GM12878 (cell line): ENCODE measurements around the gene CDH5. TPM values are rescaled to one million over a fixed set of nuclear protein-coding genes. Genes with fewer than 3 reads are reported as not detected.

Experiments
- ATAC-seq: fragments of 200-7000 bp; cut with Tn5 transposase; 3 replicates; pipeline ENCODE4 v1.9.1; 2020; ENCODE audit warnings: mild to moderate bottlenecking, moderate library complexity
- BruUV-seq: library from RNA; stranded (reverse); fragments of 400-500 nt; replicated peaks from 2 replicates; lab custom pipeline; 2021; lab: Mats Ljungman, UMichigan
- CTCF ChIA-PET: fragments of 300-600 bp; sonication (Branson Sonifier 250); formaldehyde crosslinking; extraction: SDS; loops from one replicate; lab custom pipeline; 2021; ENCODE audit warnings: inconsistent platforms; lab: Yijun Ruan, JAX
- POLR2A ChIA-PET: fragments of 350-600 bp; formaldehyde crosslinking; extraction: SDS; loops from one replicate; lab custom pipeline; 2021; ENCODE audit warnings: inconsistent platforms; lab: Charles Lee
- RAD21 ChIA-PET: fragments of 300-600 bp; sonication (Branson Sonifier 250); formaldehyde crosslinking; loops from one replicate; lab custom pipeline; 2023; ENCODE audit warnings: antibody characterized with exemption; ENCODE audit not compliant: unreplicated experiment; lab: Charles Lee
- SMC1A ChIA-PET: fragments of 300-600 bp; sonication (Branson Sonifier 250); formaldehyde crosslinking; loops from one replicate; lab custom pipeline; 2023; ENCODE audit not compliant: unreplicated experiment, uncharacterized antibody; lab: Charles Lee
- DNase-seq: peaks from one replicate; pipeline ENCODE4 v3.0.0-alpha.2; 2011; ENCODE audit warnings: low read depth, low spot score
- FAIRE-seq: peaks from 3 replicates; lab custom pipeline; 2011; peaks lifted over from hg19 to GRCh38; lab: Jason Lieb, UNC
- H2AFZ ChIP-seq: 2 replicates; pipeline ENCODE4 v1.6.0; 2011; ENCODE audit warnings: low read depth, low read length, control low read depth; ENCODE audit not compliant: control insufficient read depth
- H3K27ac ChIP-seq: 2 replicates; pipeline ENCODE4 v1.5.1; 2011; ENCODE audit warnings: control low read depth; ENCODE audit not compliant: control insufficient read depth, insufficient read depth
- H3K27me3 ChIP-seq, 2 experiments: replicated peaks in 1 of 2; 2 replicates each; pipeline versions ENCODE4 v1.6.0 to v1.6.1; 2011; ENCODE audit warnings: low read length in 1 of 2; ENCODE audit not compliant: control insufficient read depth in 2 of 2, insufficient read depth in 2 of 2
- H3K36me3 ChIP-seq, 2 experiments: 2 replicates each; pipeline ENCODE4 v1.5.1; 2011; ENCODE audit warnings: low read length in 1 of 2; ENCODE audit not compliant: control insufficient read depth in 2 of 2, insufficient read depth in 2 of 2
- H3K4me1 ChIP-seq: 2 replicates; pipeline ENCODE4 v1.6.1; 2011; ENCODE audit warnings: mild to moderate bottlenecking, low read length, moderate library complexity, mixed read lengths; ENCODE audit not compliant: control insufficient read depth, insufficient read depth
- H3K4me2 ChIP-seq: 2 replicates; pipeline ENCODE4 v1.6.0; 2011; ENCODE audit warnings: control low read depth; ENCODE audit not compliant: control insufficient read depth, insufficient read depth
- H3K4me3 ChIP-seq: fragments of 200-600 bp; sonication (generic); 2 replicates; pipeline ENCODE4 v1.5.1; 2016
- H3K79me2 ChIP-seq: 2 replicates; pipeline ENCODE4 v1.6.0; 2011; ENCODE audit warnings: low read length; ENCODE audit not compliant: control insufficient read depth, insufficient read depth
- H3K9ac ChIP-seq: 2 replicates; pipeline ENCODE4 v1.8.0; 2011; ENCODE audit warnings: low read length, control low read depth, mixed read lengths; ENCODE audit not compliant: control insufficient read depth, insufficient read depth
- H3K9me3 ChIP-seq: replicated peaks from 3 replicates; pipeline ENCODE4 v1.5.1; 2011; ENCODE audit warnings: mild to moderate bottlenecking, low read length; ENCODE audit not compliant: control insufficient read depth, insufficient read depth
- H4K20me1 ChIP-seq: 2 replicates; pipeline ENCODE4 v1.6.0; 2011; ENCODE audit not compliant: control insufficient read depth, insufficient read depth
- CHD1 ChIP-seq: IDR thresholded peaks from 2 replicates; pipeline ENCODE4 v1.6.1; 2012; ENCODE audit warnings: low read depth, low read length, improper control_type of control experiment
- IRF5 ChIP-seq: fragments of 450-650 bp; IDR thresholded peaks from 2 replicates; pipeline ENCODE4 v1.6.1; 2017; ENCODE audit warnings: borderline replicate concordance
- SIN3A ChIP-seq: IDR thresholded peaks from 2 replicates; pipeline ENCODE4 v1.6.1; 2012; ENCODE audit warnings: low read depth, low read length, improper control_type of control experiment
- SMARCA5 ChIP-seq: fragments of 450-650 bp; IDR thresholded peaks from 2 replicates; pipeline ENCODE4 v1.6.1; 2017; ENCODE audit warnings: mild to moderate bottlenecking
- TARDBP ChIP-seq: IDR thresholded peaks from 2 replicates; pipeline ENCODE4 v1.6.1; 2016; ENCODE audit warnings: borderline replicate concordance
- WGBS: methylation state at CpG from one replicate; pipeline ENCODE4 v1.1.6; 2016; ENCODE audit warnings: low lambda C conversion rate; ENCODE audit not compliant: insufficient replicate concordance, insufficient coverage; ENCODE audit errors: missing lambda C conversion rate; 5-methylcytosine and 5-hydroxymethylcytosine counted together
- in situ Hi-C: fragments of 300-500 bp; cut with MboI; formaldehyde crosslinking; loops from 9 replicates; pipeline ENCODE4 v1.14.3; 2018; ENCODE audit warnings: mixed read lengths
- intact Hi-C: fragments of 100-400 bp; cut with micrococcal nuclease; formaldehyde crosslinking; loops from one replicate; pipeline ENCODE4 v1.14.2; 2022; ENCODE audit not compliant: unreplicated experiment
- polyA plus RNA-seq, 11 experiments: library from polyadenylated mRNA; depleted of rRNA in 4 of 11; unstranded in 6 of 11; stranded (reverse) in 5 of 11; fragments of >200 nt; fragmentation: Nextera tagmentation in 4 of 11; fragmentation: Illumina TruSeq in 1 of 11; extraction: Ambion mirVana in 4 of 11; extraction: Trizol in 1 of 11; gene quantifications; 1 replicate in 1 of 11; 2 replicates in 10 of 11; pipeline versions ENCODE4 v1.2.1 to v1.2.3, GENCODE V29; 2011 to 2016; ENCODE audit warnings: inconsistent platforms in 2 of 11, missing spikeins in 2 of 11, low read depth in 1 of 11
- total RNA-seq, 4 experiments: library from RNA; depleted of rRNA in 3 of 4; stranded (reverse); fragments of >200 nt in 3 of 4; fragmentation: Illumina TruSeq in 1 of 4; extraction: Trizol in 1 of 4; gene quantifications; 2 replicates each; pipeline versions ENCODE4 v1.2.1 to v1.2.3, GENCODE V29; 2013 to 2021

Gene CDH5
- total and polyA plus RNA-seq, 10 of the 15 experiments (the other 5 are each of a cell fraction or from before 2014, with no cell fraction given) = not detected

- ATAC-seq (no peak), DNase-seq (no peak), FAIRE-seq (no peak)
- Histone ChIP-seq H3K4me2 (no peak overlapping the region), H3K4me3 (no peak overlapping the region), H4K20me1 (no peaks in the 10 kb centered on the region), H3K27me3 (no peaks in the 10 kb centered on the region), H3K9ac (no peak overlapping the region), H3K27ac (no peak overlapping the region), H3K79me2 (no peaks in the 10 kb centered on the region), H3K36me3 (no peaks in the 10 kb centered on the region), H3K4me1 (no peaks in the 10 kb centered on the region), H3K9me3 (no peaks in the 10 kb centered on the region), H2AFZ (no peak overlapping the region)
- TF ChIP-seq SMARCA5 = no peak
- BruUV-seq = no TSS peak
- in situ Hi-C loops (no loop called here), intact Hi-C loops (no loop called here)
- ChIA-PET POLR2A (no interaction called here), CTCF (interaction anchor here (0.8 to 3.8 kb wide), 5 partner anchors 11 to 80 kb away, joined by 3 to 33 read pairs (median 3); no protein-coding TSS in a partner anchor), RAD21 (no interaction called here), SMC1A (interaction anchor here (0.9 kb wide), 1 partner anchor 14 kb away, joined by 3 read pairs; no protein-coding TSS in a partner anchor)
- WGBS = 13% methylated on average over 11 of the region's 11 CpGs
These were observed 12.2 kb upstream of the CDH5 start for GRCh38 chr16:66354034-66354909.

- no peaks in the 10 kb centered on the region; a peak in 1 of 4 replicates for H3K27me3 ChIP-seq
- intact Hi-C loops (loop anchor here (5.0 kb wide), 1 partner anchor 127 kb away; no protein-coding TSS in a partner anchor), in situ Hi-C loops (no loop called here)
- ChIA-PET SMC1A (no interaction called here), RAD21 (no interaction called here), POLR2A (no interaction called here), CTCF (interaction anchor here (1.1 kb wide), 1 partner anchor 10 kb away, joined by 3 read pairs; no protein-coding TSS in a partner anchor)
- no peaks in the 10 kb centered on the region for H3K36me3 ChIP-seq
- DNase-seq (no peak), ATAC-seq (no peak), FAIRE-seq (no peak)
- no peak overlapping the region for H3K9ac ChIP-seq
- H3K4me1 ChIP-seq = no peaks in the 10 kb centered on the region
- no peak overlapping the region for H3K4me2 ChIP-seq
- H3K79me2 ChIP-seq = no peaks in the 10 kb centered on the region
- H2AFZ ChIP-seq = no peak overlapping the region
- no peak overlapping the region for H3K4me3 ChIP-seq
- H3K9me3 ChIP-seq = no peaks in the 10 kb centered on the region
- H3K27ac ChIP-seq = no peak overlapping the region
- BruUV-seq = no TSS peak
- WGBS = 17% methylated on average over 8 of the region's 8 CpGs
- TF ChIP-seq IRF5 = no peak
- no peak for TF ChIP-seq CHD1
- TF ChIP-seq SIN3A = no peak
- no peak for TF ChIP-seq TARDBP
- H4K20me1 ChIP-seq = no peaks in the 10 kb centered on the region
These were observed 11.0 kb upstream of the CDH5 start for GRCh38 chr16:66355526-66355925.
